Activated CD8-positive, alpha-beta T cell treated with anti-CD3 and anti-CD28 coated beads for 36 hours (primary cell): Measurements from ENCODE around the gene KCNMB4. TPM values are rescaled to one million over a fixed set of nuclear protein-coding genes. Genes with fewer than 3 reads are reported as not detected.

Experiments used
- ATAC-seq: fragments of 200-7000 bp; cut with Tn5 transposase; one replicate; pipeline ENCODE4 v1.10.0; 2021; ENCODE audit warnings: mild to moderate bottlenecking, moderate library complexity
- CTCF ChIA-PET: fragments of 350-600 bp; sonication (Branson Sonifier 250); formaldehyde crosslinking; loops from one replicate; lab custom pipeline; 2021; ENCODE audit warnings: antibody characterized with exemption; lab: Charles Lee
- POLR2A ChIA-PET: fragments of 350-600 bp; sonication (Branson Sonifier 250); formaldehyde crosslinking; loops from one replicate; lab custom pipeline; 2021; ENCODE audit warnings: antibody characterized with exemption; lab: Charles Lee
- DNase-seq: peaks from one replicate; pipeline ENCODE4 v3.0.0-alpha.2; 2020
- H3K27ac Mint-ChIP-seq: one replicate; pipeline ENCODE4 v1.8.0; 2021; ENCODE audit warnings: mild to moderate bottlenecking, mixed read lengths
- H3K27me3 Mint-ChIP-seq: one replicate; pipeline ENCODE4 v1.8.0; 2021; ENCODE audit warnings: mixed read lengths
- H3K36me3 Mint-ChIP-seq: one replicate; pipeline ENCODE4 v1.8.0; 2021; ENCODE audit warnings: low read depth, mixed read lengths
- H3K4me1 Mint-ChIP-seq: one replicate; pipeline ENCODE4 v1.8.0; 2021; ENCODE audit warnings: low read depth, mixed read lengths
- H3K4me3 Mint-ChIP-seq: one replicate; pipeline ENCODE4 v1.8.0; 2021; ENCODE audit warnings: mild to moderate bottlenecking, moderate library complexity, mixed read lengths
- H3K9me3 Mint-ChIP-seq: one replicate; pipeline ENCODE4 v1.8.0; 2021; ENCODE audit warnings: mixed read lengths
- intact Hi-C: fragments of 100-400 bp; cut with micrococcal nuclease; formaldehyde crosslinking; loops from one replicate; pipeline ENCODE4 v1.10.0; 2022
- total RNA-seq, 2 experiments: library from RNA; stranded (reverse); gene quantifications; one replicate each; pipeline ENCODE4 v1.2.3, GENCODE V29; 2021
- TF ChIP-seq, protein P1 (sequence below): fragments of 200-600 bp; IDR thresholded peaks from one replicate; pipeline ENCODE4 v1.8.0; 2022; ENCODE audit warnings: antibody characterized with exemption, mild to moderate bottlenecking

KCNMB4 gene, protein sequence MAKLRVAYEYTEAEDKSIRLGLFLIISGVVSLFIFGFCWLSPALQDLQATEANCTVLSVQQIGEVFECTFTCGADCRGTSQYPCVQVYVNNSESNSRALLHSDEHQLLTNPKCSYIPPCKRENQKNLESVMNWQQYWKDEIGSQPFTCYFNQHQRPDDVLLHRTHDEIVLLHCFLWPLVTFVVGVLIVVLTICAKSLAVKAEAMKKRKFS
- total RNA-seq, result 1 to 10 TPM; 1.0 to 1.3 TPM

DNA sequence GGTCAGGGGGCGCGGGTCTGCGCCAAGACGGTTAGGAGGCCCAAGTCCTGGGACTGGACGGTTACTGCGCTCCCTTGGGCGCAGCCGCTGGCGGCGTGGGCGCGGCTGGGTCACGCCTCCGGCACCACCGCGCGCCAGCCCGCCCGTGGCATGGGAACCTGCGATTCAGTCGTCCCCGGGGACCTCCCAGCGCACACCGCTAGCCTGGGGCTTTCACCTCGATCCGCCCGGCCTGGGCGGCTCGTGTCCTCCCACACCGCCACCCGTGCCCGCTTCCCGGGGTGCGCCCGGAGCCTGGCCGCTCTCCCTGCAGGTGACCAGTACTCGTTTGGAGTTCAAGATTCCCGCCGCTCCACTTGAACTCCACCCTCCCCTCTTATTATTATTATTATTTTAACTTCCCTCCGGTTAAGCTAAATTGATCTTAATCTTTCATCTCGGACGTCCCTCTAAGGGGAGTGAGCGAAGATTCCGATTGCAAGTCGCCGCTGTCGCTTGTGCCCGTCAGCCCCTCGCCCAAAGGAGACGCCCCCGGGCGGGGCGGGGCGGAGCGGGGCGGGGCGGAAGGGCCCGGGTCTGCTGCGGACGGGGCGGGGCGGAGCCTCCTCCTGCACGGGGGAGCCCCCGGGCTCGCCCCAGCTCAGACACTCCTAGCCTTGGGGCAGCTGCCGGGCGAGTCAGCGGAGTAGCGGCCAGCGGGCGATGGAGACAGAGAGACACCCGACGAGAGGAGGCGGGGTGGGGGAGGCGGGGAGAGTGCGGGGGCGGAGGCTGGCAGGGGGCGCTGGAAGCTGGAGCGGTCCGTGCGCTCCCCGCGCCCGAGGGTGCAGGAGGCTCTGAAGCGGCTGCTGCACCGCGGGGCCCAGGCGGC is at the start of gene KCNMB4:
KCNMB4 (plus strand) TSS at position 643 of the 871 bp plus-strand sequence. CDS start 445 bp downstream, outside the sequence.
- POLR2A ChIA-PET, result interaction anchor here (0.7 to 1.7 kb wide), 4 partner anchors 9 to 122 kb away, joined by 3 to 5 read pairs (median 4); partner anchors contain the start of gene CNOT2
- peak within 1 kb of the TSS; percentile 95 for H3K4me3 Mint-ChIP-seq

DNA sequence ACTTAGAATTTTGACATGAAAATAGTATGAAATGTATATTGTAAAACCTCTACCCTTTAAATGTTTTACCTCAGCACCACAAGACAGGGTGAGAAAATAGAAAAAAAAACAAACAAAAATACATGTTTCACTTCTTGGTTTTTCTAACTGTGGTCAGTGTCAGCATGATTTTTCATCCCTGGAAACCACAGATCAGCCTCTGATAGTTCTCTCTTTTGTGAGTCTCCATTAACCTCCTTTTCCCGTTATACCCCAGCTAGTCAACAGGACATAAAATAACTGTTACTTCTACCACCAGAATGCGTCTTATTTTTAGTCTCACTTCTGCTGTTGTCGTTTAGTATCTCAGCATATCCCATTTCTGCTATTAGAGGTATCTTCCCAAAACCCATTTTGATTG is 48.3 kb upstream of the KCNMB4 start:
- no peak overlapping the region for H3K4me3 Mint-ChIP-seq
- CTCF ChIA-PET, result no interaction called here
- H3K4me1 Mint-ChIP-seq, result peaks cover 29% of the 10 kb centered on the region
- peaks cover 20% of the 10 kb centered on the region for H3K36me3 Mint-ChIP-seq
- no peak overlapping the region for H3K27ac Mint-ChIP-seq
- DNase-seq (no peak), ATAC-seq (peak; percentile 13)
- POLR2A ChIA-PET, result no interaction called here
- intact Hi-C loops, result no loop called here
- H3K9me3 Mint-ChIP-seq, result no peaks in the 10 kb centered on the region
- H3K27me3 Mint-ChIP-seq, result no peaks in the 10 kb centered on the region
- TF ChIP-seq, protein P1, sequence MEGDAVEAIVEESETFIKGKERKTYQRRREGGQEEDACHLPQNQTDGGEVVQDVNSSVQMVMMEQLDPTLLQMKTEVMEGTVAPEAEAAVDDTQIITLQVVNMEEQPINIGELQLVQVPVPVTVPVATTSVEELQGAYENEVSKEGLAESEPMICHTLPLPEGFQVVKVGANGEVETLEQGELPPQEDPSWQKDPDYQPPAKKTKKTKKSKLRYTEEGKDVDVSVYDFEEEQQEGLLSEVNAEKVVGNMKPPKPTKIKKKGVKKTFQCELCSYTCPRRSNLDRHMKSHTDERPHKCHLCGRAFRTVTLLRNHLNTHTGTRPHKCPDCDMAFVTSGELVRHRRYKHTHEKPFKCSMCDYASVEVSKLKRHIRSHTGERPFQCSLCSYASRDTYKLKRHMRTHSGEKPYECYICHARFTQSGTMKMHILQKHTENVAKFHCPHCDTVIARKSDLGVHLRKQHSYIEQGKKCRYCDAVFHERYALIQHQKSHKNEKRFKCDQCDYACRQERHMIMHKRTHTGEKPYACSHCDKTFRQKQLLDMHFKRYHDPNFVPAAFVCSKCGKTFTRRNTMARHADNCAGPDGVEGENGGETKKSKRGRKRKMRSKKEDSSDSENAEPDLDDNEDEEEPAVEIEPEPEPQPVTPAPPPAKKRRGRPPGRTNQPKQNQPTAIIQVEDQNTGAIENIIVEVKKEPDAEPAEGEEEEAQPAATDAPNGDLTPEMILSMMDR, result no peak

More for the DNA sequence above, at the start of gene KCNMB4:
- Mint-ChIP-seq H3K36me3 (no peaks in the 10 kb centered on the region), H3K27me3 (peaks cover 9% of the 10 kb centered on the region), H3K27ac (peak within 1 kb of the TSS; percentile 59), H3K9me3 (no peaks in the 10 kb centered on the region), H3K4me1 (peaks cover 15% of the 10 kb centered on the region)
- ATAC-seq (peak; percentile 88), DNase-seq (peak; percentile 79)
- intact Hi-C loops, result loop anchor here (5.0 kb wide), 1 partner anchor 124 kb away; the partner anchor contains the start of gene CNOT2
- CTCF ChIA-PET, result no interaction called here
- TF ChIP-seq, protein P1, result no peak

DNA sequence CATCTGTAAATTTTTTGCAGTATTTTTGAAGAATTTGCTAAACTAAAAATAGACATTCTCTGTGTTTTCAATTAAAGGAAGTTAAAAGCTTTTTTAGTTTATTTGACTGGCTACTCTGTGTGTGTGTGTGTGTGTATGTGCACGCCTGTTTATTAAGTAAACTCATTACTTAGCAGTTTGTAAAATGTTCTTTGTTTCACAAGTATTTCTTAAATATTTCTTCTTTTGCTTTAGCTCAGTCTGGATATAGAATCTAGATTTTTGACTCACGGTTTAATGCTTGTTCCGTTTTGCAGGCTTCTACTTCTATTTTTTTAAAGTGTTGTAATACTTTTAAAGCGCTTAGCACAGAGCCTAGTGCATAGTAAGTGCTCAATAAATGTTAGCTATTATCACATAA is 46.5 kb upstream of the KCNMB4 start:
- H3K27ac Mint-ChIP-seq, result no peak overlapping the region
- no peaks in the 10 kb centered on the region for H3K27me3 Mint-ChIP-seq
- ATAC-seq, result no peak
- TF ChIP-seq, protein P1, result no peak
- peaks cover 24% of the 10 kb centered on the region for H3K4me1 Mint-ChIP-seq
- H3K4me3 Mint-ChIP-seq, result no peak overlapping the region
- H3K36me3 Mint-ChIP-seq, result peaks cover 23% of the 10 kb centered on the region
- H3K9me3 Mint-ChIP-seq, result no peaks in the 10 kb centered on the region
- intact Hi-C loops, result no loop called here
- ChIA-PET POLR2A (no interaction called here), CTCF (no interaction called here)
- DNase-seq, result no peak

DNA sequence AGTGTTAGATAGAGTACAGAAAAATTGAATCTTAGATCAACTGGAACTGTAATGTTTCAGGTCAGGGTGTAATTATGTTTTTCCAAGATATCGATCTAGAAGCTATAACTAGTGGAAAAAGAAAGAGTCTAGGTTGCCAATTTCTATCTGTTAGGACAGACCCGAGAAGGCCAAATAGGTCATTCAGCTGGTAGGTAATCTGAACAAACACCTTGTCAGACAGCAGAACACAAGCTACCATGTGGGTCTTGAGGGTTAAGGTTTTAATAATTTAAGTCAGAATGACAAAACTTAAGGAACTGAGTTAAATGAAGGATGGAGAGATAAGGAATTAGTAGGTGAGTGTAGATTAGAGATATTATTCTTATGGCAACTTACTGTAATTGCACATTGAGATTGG is 44.9 kb upstream of the KCNMB4 start:
- ATAC-seq, result no peak
- Mint-ChIP-seq H3K4me1 (peaks cover 17% of the 10 kb centered on the region), H3K9me3 (no peaks in the 10 kb centered on the region), H3K4me3 (no peak overlapping the region), H3K27me3 (no peaks in the 10 kb centered on the region), H3K36me3 (peaks cover 25% of the 10 kb centered on the region), H3K27ac (no peak overlapping the region)
- no peak for DNase-seq
- ChIA-PET POLR2A (no interaction called here), CTCF (no interaction called here)
- intact Hi-C loops, result no loop called here
- TF ChIP-seq, protein P1, result no peak
